Thyroid gland (tissue), 4 donors: ENCODE data around the gene MED20. TPM values are rescaled to one million over a fixed set of nuclear protein-coding genes. Genes with fewer than 3 reads are reported as not detected.

ENCODE experiments used
- DNase-seq, 2 donors: peaks; one replicate each; pipeline ENCODE4 v3.0.0-alpha.2; 2019
- H3K27ac ChIP-seq, 3 donors: fragments of 200-600 bp; sonication (generic); 1 replicate in 2 of 3; 2 replicates in 1 of 3; pipeline ENCODE4 v1.5.1; 2016 to 2019; ENCODE audit warnings: mild to moderate bottlenecking in 1 of 3, moderate library complexity in 1 of 3
- H3K27me3 ChIP-seq: fragments of 200-600 bp; sonication (generic); one replicate; pipeline ENCODE4 v1.5.1; 2019
- H3K36me3 ChIP-seq, 2 donors: fragments of 200-600 bp; sonication (generic); one replicate each; pipeline ENCODE4 v1.5.1; 2016 to 2019
- H3K4me1 ChIP-seq, 2 donors: fragments of 200-600 bp; sonication (generic); one replicate each; pipeline ENCODE4 v1.5.1; 2017 to 2019
- H3K4me3 ChIP-seq, 3 donors: fragments of 200-600 bp; sonication (generic); replicated peaks in 1 of 3; 1 replicate in 2 of 3; 2 replicates in 1 of 3; pipeline ENCODE4 v1.5.1; 2016; ENCODE audit warnings: mild to moderate bottlenecking in 1 of 3
- H3K9me3 ChIP-seq: fragments of 200-600 bp; sonication (generic); one replicate; pipeline ENCODE4 v1.5.1; 2017
- CTCF ChIP-seq, 6 experiments: fragments of 200-600 bp in 3 of 6; fragments of 450-650 bp in 3 of 6; sonication (generic) in 3 of 6; IDR thresholded peaks; one replicate each; pipeline ENCODE4 v1.5.1; 2016 to 2019; ENCODE audit warnings: antibody characterized with exemption in 6 of 6, mild to moderate bottlenecking in 2 of 6, inconsistent platforms in 1 of 6, moderate library complexity in 1 of 6
- POLR2A ChIP-seq, 2 donors: fragments of 450-650 bp; IDR thresholded peaks; one replicate each; pipeline ENCODE4 v1.6.1; 2017; ENCODE audit warnings: antibody characterized with exemption in 2 of 2, mild to moderate bottlenecking in 2 of 2, moderate library complexity in 1 of 2
- WGBS, 2 donors: methylation state at CpG; one replicate each; pipeline ENCODE4 v1.1.5; 2017; 5-methylcytosine and 5-hydroxymethylcytosine counted together
- intact Hi-C: fragments of 100-400 bp; cut with DNase I; formaldehyde crosslinking; loops from one replicate; pipeline ENCODE4 v1.15.1; 2023
- total RNA-seq, 4 donors: library from RNA; depleted of rRNA; stranded (reverse); fragments of >200 nt; gene quantifications; one replicate each; pipeline ENCODE4 v1.2.3, GENCODE V29; 2016

Gene MED20
- total RNA-seq, 4 donors from 2014 or later, result 20.6 to 27.1 (median 24.3) TPM

- peaks cover 21 to 25% of the 10 kb centered on the region in 2 donors for H3K4me1 ChIP-seq
- H3K4me3 ChIP-seq, result no peak overlapping the region
- H3K36me3 ChIP-seq, result no peaks in the 10 kb centered on the region
- H3K27me3 ChIP-seq, result no peaks in the 10 kb centered on the region
- TF ChIP-seq CTCF (IDR thresholded peaks at IDR 0.05), result no peak
- no peak for TF ChIP-seq POLR2A (IDR thresholded peaks at IDR 0.05)
- 95 to 96% methylated on average over 1 of the region's 1 CpG for WGBS, 2 donors
- H3K27ac ChIP-seq, result no peak overlapping the region
- H3K9me3 ChIP-seq, result no peaks in the 10 kb centered on the region
- no peak for DNase-seq
- intact Hi-C loops, result no loop called here
Measured at GRCh38 chr6:41885930-41886329, 35.0 kb downstream of the MED20 start.

- no peak for DNase-seq
- intact Hi-C loops, result no loop called here
- Histone ChIP-seq H3K27ac (no peak overlapping the region), H3K27me3 (no peaks in the 10 kb centered on the region), H3K4me3 (no peak overlapping the region), H3K36me3 (no peaks in the 10 kb centered on the region), H3K4me1 (peaks cover 14 to 18% of the 10 kb centered on the region in 2 donors), H3K9me3 (no peaks in the 10 kb centered on the region)
- WGBS, 2 donors, result 80 to 88% methylated on average over 5 of the region's 5 CpGs
- no peak for TF ChIP-seq POLR2A (IDR thresholded peaks at IDR 0.05)
- TF ChIP-seq CTCF (IDR thresholded peaks at IDR 0.05), result no peak
Measured at GRCh38 chr6:41884957-41885356, 36.0 kb downstream of the MED20 start.

GRCh38 chr6:41881506-41881905, 39.4 kb downstream of the MED20 start:
- Histone ChIP-seq H3K4me1 (peaks cover 8 to 19% of the 10 kb centered on the region in 2 donors), H3K36me3 (no peaks in the 10 kb centered on the region), H3K27ac (no peak overlapping the region), H3K9me3 (no peaks in the 10 kb centered on the region), H3K4me3 (no peak overlapping the region), H3K27me3 (no peaks in the 10 kb centered on the region)
- DNase-seq, result no peak
- TF ChIP-seq CTCF (IDR thresholded peaks at IDR 0.05), result no peak
- no peak for TF ChIP-seq POLR2A (IDR thresholded peaks at IDR 0.05)
- 92 to 100% methylated on average over 1 of the region's 1 CpG for WGBS, 2 donors
- intact Hi-C loops, result no loop called here

GRCh38 chr6:41878961-41879405, 42.0 kb downstream of the MED20 start:
- no peak for DNase-seq
- no peaks in the 10 kb centered on the region for H3K9me3 ChIP-seq
- no peak overlapping the region for H3K4me3 ChIP-seq
- TF ChIP-seq POLR2A (IDR thresholded peaks at IDR 0.05) (no peak), CTCF (IDR thresholded peaks at IDR 0.05) (no peak)
- H3K4me1 ChIP-seq, result peaks cover 8 to 16% of the 10 kb centered on the region in 2 donors
- peak overlapping the region in 2 of 3 donors; percentile 8 to 15 for H3K27ac ChIP-seq
- no peaks in the 10 kb centered on the region for H3K36me3 ChIP-seq
- no peaks in the 10 kb centered on the region for H3K27me3 ChIP-seq
- intact Hi-C loops, result no loop called here
- WGBS, 2 donors, result 84% methylated on average over 5 of the region's 5 CpGs

- H3K27me3 ChIP-seq, result no peaks in the 10 kb centered on the region
- no peak overlapping the region for H3K4me3 ChIP-seq
- no peaks in the 10 kb centered on the region for H3K9me3 ChIP-seq
- 56 to 76% methylated on average over 2 of the region's 2 CpGs for WGBS, 2 donors
- H3K4me1 ChIP-seq, result peaks cover 8 to 16% of the 10 kb centered on the region in 2 donors
- intact Hi-C loops, result no loop called here
- no peak for TF ChIP-seq POLR2A (IDR thresholded peaks at IDR 0.05)
- TF ChIP-seq CTCF (IDR thresholded peaks at IDR 0.05), result no peak
- peak overlapping the region in 2 of 3 donors; percentile 25 to 31 for H3K27ac ChIP-seq
- H3K36me3 ChIP-seq, result no peaks in the 10 kb centered on the region
- DNase-seq, result no peak
Measured at GRCh38 chr6:41878246-41878645, 42.7 kb downstream of the MED20 start.
